ENCODE results near the gene LYRM2.

LYRM2 gene

DNA sequence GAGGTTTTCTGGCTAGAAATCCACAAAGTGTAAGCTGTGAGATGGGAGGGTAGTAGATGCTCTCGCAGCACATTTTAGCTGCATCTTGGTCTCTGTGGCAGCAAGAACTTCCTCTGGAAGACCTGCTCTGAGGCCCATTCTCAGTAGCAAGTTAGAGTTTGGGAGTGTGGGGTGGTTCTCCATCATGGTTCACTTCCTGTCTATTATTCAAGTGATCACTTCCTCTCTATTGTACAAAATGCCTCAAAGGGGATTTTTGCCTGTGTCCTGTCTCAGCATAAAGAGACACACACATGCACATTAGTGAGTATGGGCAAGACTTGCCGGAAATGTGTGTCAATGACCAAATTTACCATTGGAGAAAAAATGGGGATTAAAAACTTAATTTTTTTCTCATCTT lies 42.5 kb downstream of the LYRM2 start:
- DNase-seq (ENCODE audit: low read depth in 2 of 2) = no peak

DNA sequence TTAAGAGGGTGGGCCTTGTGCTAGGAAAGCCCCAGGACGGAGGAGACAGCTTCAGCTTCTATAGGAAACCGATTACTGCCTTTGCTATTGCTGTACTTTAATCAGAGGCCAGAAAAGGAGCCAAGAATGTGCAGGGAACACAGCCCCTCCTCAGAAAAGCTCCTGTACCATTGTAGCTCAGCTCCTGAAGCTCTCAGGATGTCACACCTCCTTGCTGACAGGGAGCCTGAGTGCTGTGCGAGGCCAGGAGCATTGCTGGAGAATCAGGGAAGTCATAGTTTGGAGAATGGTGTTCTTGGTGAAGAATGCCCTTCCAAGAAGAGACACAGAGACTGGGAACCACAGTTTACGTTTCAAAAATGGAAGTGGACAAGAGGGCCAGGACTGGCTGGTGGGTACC lies 46.8 kb downstream of the LYRM2 start:
- DNase-seq (ENCODE audit: low read depth in 2 of 2) = no peak

DNA sequence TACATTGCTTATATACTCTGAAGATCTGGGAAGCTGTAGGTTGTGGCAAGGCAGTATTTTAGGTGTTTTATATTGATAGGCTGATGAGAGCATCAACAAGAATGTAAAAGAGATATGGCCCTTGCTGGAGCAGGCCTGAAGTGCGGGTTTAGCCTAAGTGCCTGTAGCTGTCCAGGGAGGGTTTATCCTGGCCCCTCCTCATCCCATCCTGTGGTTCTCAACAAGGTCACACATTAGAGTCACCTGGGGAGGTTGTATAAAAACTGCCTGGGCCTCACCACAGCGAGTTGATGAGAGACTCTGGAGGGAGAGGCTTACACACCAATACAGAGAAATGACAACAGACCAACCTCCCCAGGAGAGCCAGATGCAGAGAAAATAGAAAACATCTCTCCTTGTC lies 48.4 kb downstream of the LYRM2 start:
- DNase-seq (ENCODE audit: low read depth in 2 of 2) = no peak

- DNase-seq (ENCODE audit: low read depth in 2 of 2) = no peak
Measured at GRCh38 chr6:89589297-89590025, 49.1 kb downstream of the LYRM2 start.

DNA sequence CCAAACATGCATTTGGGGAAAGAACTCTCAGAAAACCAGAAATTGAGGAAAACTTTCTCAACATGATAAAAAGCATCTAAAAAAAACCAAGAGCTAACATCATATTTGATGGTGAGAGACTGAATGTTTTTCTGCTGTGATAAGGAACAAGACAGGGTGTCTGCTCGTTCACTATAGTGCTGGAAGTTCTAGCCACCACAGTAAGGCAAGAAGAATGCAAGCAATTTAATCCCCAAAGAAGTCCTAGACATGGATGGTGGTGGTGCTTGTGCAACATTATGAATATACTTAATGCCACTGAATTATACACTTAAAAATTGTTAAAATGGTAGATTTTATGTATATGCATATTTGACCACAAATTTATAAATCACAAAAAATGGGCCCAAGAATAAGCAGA lies 53.4 kb downstream of the LYRM2 start:
- DNase-seq (ENCODE audit: low read depth in 2 of 2) = no peak

- DNase-seq (ENCODE audit: low read depth in 2 of 2) = no peak
Measured at GRCh38 chr6:89584539-89584938, 54.0 kb downstream of the LYRM2 start.

DNA sequence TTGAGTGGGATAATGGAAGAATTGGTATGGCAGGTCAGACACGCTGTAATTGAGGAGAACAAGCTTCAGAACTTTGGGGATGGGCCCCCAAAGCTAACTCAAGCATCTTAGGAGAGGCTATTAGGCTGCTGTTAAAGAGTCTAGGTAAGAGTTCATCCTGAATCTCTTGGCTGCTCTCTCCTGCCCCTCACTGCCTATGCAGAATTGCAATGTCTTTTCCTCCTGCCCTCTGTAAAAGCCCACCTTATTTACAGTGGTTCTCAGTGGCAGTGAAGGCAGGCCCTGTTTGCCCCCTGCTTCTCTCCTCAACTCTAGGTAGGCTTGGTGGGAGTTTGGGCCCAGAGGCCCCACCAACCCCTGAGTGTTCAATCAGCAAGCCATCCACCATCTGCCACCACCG lies 55.0 kb downstream of the LYRM2 start:
- DNase-seq (ENCODE audit: low read depth in 2 of 2) = no peak

GRCh38 chr6:89582669-89583325 lies 55.8 kb downstream of the LYRM2 start:
- no peak for DNase-seq (ENCODE audit: low read depth in 2 of 2)

DNA sequence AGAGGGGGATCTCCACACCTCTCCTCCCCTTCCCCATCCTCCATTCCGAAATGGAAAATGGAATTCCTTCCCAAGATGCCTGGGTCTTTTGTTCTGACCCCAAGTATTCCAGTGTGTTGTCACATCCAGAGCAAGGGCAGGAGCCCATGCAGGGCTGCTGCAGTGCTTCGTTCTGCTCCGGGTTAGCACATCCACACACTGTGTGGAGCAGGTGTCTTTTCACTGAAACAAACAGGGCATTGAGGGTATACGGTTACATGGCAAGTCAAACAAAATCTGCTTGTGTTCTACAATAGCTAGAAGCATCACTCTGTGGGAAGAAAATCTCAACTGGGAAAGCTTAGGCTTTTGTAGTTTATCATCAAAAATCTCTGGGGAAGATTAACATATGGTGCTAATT lies 56.9 kb downstream of the LYRM2 start:
- no peak for DNase-seq (ENCODE audit: low read depth in 2 of 2)

- no peak for DNase-seq (ENCODE audit: low read depth in 2 of 2)
Measured at GRCh38 chr6:89580997-89581666, 57.4 kb downstream of the LYRM2 start.

- DNase-seq (ENCODE audit: low read depth in 2 of 2) = no peak
Measured at GRCh38 chr6:89575562-89575960, 63.0 kb downstream of the LYRM2 start.

- no peak for DNase-seq (ENCODE audit: low read depth in 2 of 2)
Measured at GRCh38 chr6:89574910-89575561, 63.5 kb downstream of the LYRM2 start.

DNA sequence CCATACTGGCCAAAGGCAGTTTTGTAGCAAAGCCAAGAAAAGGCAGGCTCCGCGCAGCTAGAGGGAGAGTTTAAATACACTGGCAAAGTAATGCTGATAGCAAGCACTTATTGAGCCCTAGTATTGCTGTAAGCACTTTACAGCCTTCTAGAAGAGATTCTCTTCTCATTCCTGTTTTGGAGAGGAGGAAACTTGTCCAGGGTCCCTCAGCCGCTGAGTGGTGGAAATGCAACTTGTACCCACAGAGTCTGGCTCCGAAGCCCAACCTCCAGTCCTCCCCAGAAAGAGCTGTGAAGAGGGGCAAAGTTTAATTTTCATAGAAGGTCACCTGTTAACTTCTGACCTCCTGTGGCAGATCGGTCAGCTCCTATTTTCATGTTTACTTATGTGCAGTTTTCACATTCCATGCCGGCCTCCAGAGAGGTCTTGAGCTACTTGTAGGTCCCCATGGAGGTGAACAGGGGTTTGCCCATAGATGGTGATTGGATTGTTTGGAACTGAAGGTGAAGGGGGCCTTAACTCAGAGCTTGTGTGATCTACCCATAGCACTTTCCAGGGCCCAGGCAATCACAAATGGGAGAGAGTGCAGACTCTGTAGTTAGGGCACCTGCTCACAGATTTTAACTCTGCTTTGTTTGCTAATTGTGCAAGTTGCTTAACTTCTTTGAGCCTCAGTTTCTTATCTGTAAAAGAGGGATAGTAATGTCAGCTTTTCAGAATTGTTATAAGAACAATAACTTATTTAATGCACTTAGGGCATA lies 70.7 kb downstream of the LYRM2 start:
- DNase-seq (ENCODE audit: low read depth in 2 of 2) = no peak

DNA sequence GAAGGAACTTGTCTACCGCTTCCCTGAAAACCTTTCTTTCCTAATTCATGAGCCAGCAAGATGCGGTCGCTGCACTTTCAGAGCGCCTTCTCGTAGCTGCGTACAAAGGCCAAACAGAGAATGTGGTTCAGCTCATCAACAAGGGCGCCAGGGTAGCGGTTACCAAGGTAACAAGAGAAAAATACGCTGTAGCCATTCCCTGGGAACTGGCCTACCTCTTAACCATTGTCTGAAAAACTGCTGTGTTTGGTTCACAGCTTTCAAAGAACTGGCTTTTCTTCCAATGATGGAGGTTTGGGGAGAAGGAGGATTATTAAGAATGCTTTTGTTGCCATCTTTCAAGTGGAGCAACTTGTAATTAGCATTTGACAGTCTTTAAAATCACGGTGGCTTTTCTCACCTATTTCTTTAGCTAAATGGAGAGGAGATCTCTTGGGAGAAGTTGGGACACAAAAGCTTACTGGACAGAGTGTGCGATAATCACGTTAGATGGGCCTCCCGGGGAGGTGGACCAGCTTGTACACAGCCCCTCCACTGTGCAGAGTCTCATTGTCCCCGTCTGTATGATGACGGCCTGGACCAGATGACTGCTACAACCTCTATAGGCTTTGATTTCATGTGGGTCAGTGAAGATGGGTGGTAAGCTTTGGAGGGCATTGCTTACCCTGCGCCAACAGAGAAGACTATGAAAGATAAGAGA lies 71.5 kb downstream of the LYRM2 start:
- no peak for DNase-seq (ENCODE audit: low read depth in 2 of 2)

GRCh38 chr6:89566008-89566800 lies 72.3 kb downstream of the LYRM2 start:
- DNase-seq (ENCODE audit: low read depth in 2 of 2) = no peak

DNA sequence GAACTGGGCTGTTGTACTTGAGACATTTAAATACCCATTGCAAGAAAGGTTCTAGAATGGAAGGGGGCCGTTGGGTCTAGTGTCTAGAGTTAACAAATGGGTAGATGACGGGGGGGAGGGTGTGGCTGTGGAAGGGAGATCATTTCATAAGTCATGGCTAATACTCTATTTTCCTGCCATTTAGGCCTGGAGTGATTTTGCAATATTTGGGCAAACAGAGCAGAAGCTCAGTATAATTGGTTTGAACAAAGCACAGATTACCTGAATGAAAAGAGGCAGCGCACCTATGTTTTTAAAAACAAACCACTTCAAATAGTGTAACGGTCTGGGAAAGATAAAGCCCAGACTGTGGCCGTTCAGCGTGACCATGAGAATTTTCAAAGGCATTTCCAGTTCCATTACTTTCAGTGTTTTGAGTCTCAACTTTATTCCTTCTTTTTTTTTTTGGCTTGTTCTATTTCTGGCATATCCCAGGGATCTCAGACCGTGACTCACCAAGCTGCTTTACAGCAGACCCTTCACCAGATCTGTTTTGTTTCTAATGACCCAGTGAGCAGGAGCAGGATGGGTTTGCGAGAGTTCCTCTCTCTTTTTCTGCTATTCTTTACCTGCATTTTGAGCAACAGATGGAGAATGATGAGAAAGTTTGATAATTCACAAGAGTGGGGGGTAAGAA lies 73.7 kb downstream of the LYRM2 start:
- no peak for DNase-seq (ENCODE audit: low read depth in 2 of 2)

- no peak for DNase-seq (ENCODE audit: low read depth in 2 of 2)
Measured at GRCh38 chr6:89563866-89564265, 74.7 kb downstream of the LYRM2 start.

GRCh38 chr6:89562093-89562973 lies 76.2 kb downstream of the LYRM2 start:
- DNase-seq (ENCODE audit: low read depth in 2 of 2) = no peak

DNA sequence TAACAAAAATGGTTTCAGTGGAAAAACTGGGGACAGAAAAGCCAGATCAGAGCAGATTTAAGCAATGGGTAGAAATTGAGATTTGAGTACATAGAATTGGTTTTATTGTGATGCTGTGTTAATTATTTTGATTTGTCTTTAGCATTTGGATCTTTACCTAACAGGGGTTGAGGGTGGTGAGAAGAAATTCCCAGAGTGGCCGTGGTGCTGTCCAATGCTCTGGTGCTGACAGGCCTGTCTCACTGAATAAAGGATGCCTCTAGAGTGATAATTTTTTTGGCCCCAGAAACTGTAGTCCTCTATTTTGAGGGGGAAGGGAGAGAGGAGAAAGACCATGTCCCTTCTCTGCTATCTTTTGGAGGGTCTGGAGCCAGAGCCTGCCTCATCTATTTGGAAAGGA lies 79.1 kb downstream of the LYRM2 start:
- no peak for DNase-seq (ENCODE audit: low read depth in 2 of 2)
